Body of pancreas (tissue), 4 donors: ENCODE results near the gene GAB4.

Experiments
- CTCF ChIP-seq, 7 experiments: fragments of 450-650 bp in 4 of 7; fragments of 200-600 bp in 3 of 7; sonication (generic) in 3 of 7; IDR thresholded peaks; one replicate each; pipeline ENCODE4 v1.5.1; 2016 to 2019; ENCODE audit warnings: antibody characterized with exemption in 7 of 7
- POLR2A ChIP-seq, 3 donors: fragments of 450-650 bp; IDR thresholded peaks; one replicate each; pipeline ENCODE4 v1.6.1; 2016; ENCODE audit warnings: antibody characterized with exemption in 3 of 3, mild to moderate bottlenecking in 2 of 3

- TF ChIP-seq CTCF (IDR thresholded peaks at IDR 0.05) (no peak), POLR2A (IDR thresholded peaks at IDR 0.05) (no peak)
These were observed 5.5 kb upstream of the GAB4 start for GRCh38 chr22:17013396-17014100.
